Breast epithelium (tissue), 3 donors: ENCODE results near the gene SRPK3.

Experiments
- POLR2A ChIP-seq: fragments of 450-650 bp; IDR thresholded peaks from one replicate; pipeline ENCODE4 v1.6.1; 2016; ENCODE audit warnings: antibody characterized with exemption, mild to moderate bottlenecking, moderate library complexity
- POLR2AphosphoS5 ChIP-seq, 3 donors: sonication (generic); formaldehyde crosslinking; IDR thresholded peaks; one replicate each; pipeline ENCODE4 v1.6.1; 2017; ENCODE audit warnings: antibody characterized with exemption in 3 of 3

- TF ChIP-seq POLR2AphosphoS5 (IDR thresholded peaks at IDR 0.05) (no peak), POLR2A (no peak)
These were observed 31.4 kb downstream of the SRPK3 start for GRCh38 chrX:153812220-153812619.
